GM18505 (cell line): ENCODE data around the gene KDM2A.

ENCODE experiments used
- ATAC-seq: cut with Tn5 transposase; IDR thresholded peaks from one replicate; pipeline ENCODE4 v1.9.1; 2021; ENCODE audit not compliant: unreplicated experiment
- POLR2A ChIP-seq: IDR thresholded peaks from 4 replicates; pipeline ENCODE4 v1.6.1; 2011; ENCODE audit warnings: borderline replicate concordance; ENCODE audit not compliant: insufficient read depth, insufficient read length; ENCODE audit errors: extremely low read depth

Gene KDM2A

GRCh38 chr11:67239783-67240575, 120.9 kb downstream of the KDM2A start:
- peak; percentile 87 for ATAC-seq
- peak; percentile 97 for TF ChIP-seq POLR2A

- no peak for ATAC-seq
- TF ChIP-seq POLR2A = no peak
These were observed 121.7 kb downstream of the KDM2A start for GRCh38 chr11:67240576-67241389.

- TF ChIP-seq POLR2A = no peak
- no peak for ATAC-seq
These were observed 123.5 kb downstream of the KDM2A start for GRCh38 chr11:67242548-67242947.

- ATAC-seq = no peak
- no peak for TF ChIP-seq POLR2A
These were observed 124.0 kb downstream of the KDM2A start for GRCh38 chr11:67243051-67243450.

- no peak for ATAC-seq
- no peak for TF ChIP-seq POLR2A
These were observed 126.0 kb downstream of the KDM2A start for GRCh38 chr11:67245046-67245445.

GRCh38 chr11:67247946-67248550, 129.0 kb downstream of the KDM2A start:
- TF ChIP-seq POLR2A = no peak
- no peak for ATAC-seq

GRCh38 chr11:67248653-67249052, 129.6 kb downstream of the KDM2A start:
- no peak for TF ChIP-seq POLR2A
- no peak for ATAC-seq

- no peak for ATAC-seq
- TF ChIP-seq POLR2A = peak; percentile 14
These were observed 131.3 kb downstream of the KDM2A start for GRCh38 chr11:67250059-67251043.

- TF ChIP-seq POLR2A = no peak
These were observed 132.8 kb downstream of the KDM2A start for GRCh38 chr11:67251841-67252240.

GRCh38 chr11:67252831-67253239, 133.8 kb downstream of the KDM2A start:
- no peak for ATAC-seq
- TF ChIP-seq POLR2A = no peak

More at GRCh38 chr11:67251841-67252240, 132.8 kb downstream of the KDM2A start:
- no peak for ATAC-seq

GRCh38 chr11:67253872-67254624, 135.0 kb downstream of the KDM2A start:
- no peak for ATAC-seq

GRCh38 chr11:67254798-67255197, 135.7 kb downstream of the KDM2A start:
- ATAC-seq = no peak

More at GRCh38 chr11:67253872-67254624, 135.0 kb downstream of the KDM2A start:
- no peak for TF ChIP-seq POLR2A

GRCh38 chr11:67255353-67255752, 136.3 kb downstream of the KDM2A start:
- no peak for TF ChIP-seq POLR2A
- no peak for ATAC-seq

More at GRCh38 chr11:67254798-67255197, 135.7 kb downstream of the KDM2A start:
- no peak for TF ChIP-seq POLR2A
